Neural cell (in vitro differentiated cells): ENCODE results near the gene PGS1. TPM values are rescaled to one million over a fixed set of nuclear protein-coding genes. Genes with fewer than 3 reads are reported as not detected.

ENCODE experiments used
- H2AFZ ChIP-seq: fragments of 200-600, 300-800 bp; sonication (generic), shearing (Covaris generic); 2 replicates; pipeline ENCODE4 v1.6.0; 2014; ENCODE audit warnings: low read depth, mild to moderate bottlenecking, antibody characterized with exemption, low read length, moderate library complexity
- H3F3A ChIP-seq: fragments of 200-600 bp; shearing (Covaris generic); 2 replicates; pipeline ENCODE4 v1.6.1; 2016; ENCODE audit warnings: mild to moderate bottlenecking, moderate library complexity, mixed read lengths, antibody characterized with exemption, low read length; ENCODE audit not compliant: insufficient read depth, poor library complexity, severe bottlenecking
- H3K27ac ChIP-seq: fragments of 200-600, 300-800 bp; sonication (generic), shearing (Covaris generic); 2 replicates; pipeline ENCODE4 v1.5.1; 2014; ENCODE audit warnings: mild to moderate bottlenecking, low read length, moderate library complexity
- H3K27me3 ChIP-seq: fragments of 300-800, 200-600 bp; sonication (generic), shearing (Covaris generic); 2 replicates; pipeline ENCODE4 v1.6.0; 2014; ENCODE audit warnings: mild to moderate bottlenecking, low read depth, low read length, moderate library complexity; ENCODE audit not compliant: insufficient read depth
- H3K36me3 ChIP-seq: fragments of 300-800, 200-600 bp; sonication (generic), shearing (Covaris generic); 2 replicates; pipeline ENCODE4 v1.5.1; 2014; ENCODE audit warnings: mild to moderate bottlenecking, antibody characterized with exemption, low read length, moderate library complexity; ENCODE audit not compliant: insufficient read depth
- H3K4me2 ChIP-seq: fragments of 300-800, 200-600 bp; sonication (generic), shearing (Covaris generic); 2 replicates; pipeline ENCODE4 v1.6.0; 2014; ENCODE audit warnings: mild to moderate bottlenecking, low read length
- H3K4me3 ChIP-seq: fragments of 300-800, 200-600 bp; sonication (generic), shearing (Covaris generic); 2 replicates; pipeline ENCODE4 v1.5.1; 2014; ENCODE audit warnings: mild to moderate bottlenecking, low read length, moderate library complexity
- H3K79me2 ChIP-seq: fragments of 200-600 bp; shearing (Covaris generic); replicated peaks from 2 replicates; pipeline ENCODE4 v1.6.0; 2014; ENCODE audit warnings: mild to moderate bottlenecking, low read length, moderate library complexity; ENCODE audit not compliant: insufficient read depth
- H3K9ac ChIP-seq: fragments of 300-800, 200-600 bp; sonication (generic), shearing (Covaris generic); 2 replicates; pipeline ENCODE4 v1.6.1; 2016; ENCODE audit warnings: mild to moderate bottlenecking, low read length, mixed read lengths
- H3K9me2 ChIP-seq: fragments of 200-600 bp; shearing (Covaris generic); 2 replicates; pipeline ENCODE4 v1.6.1; 2016; ENCODE audit warnings: mild to moderate bottlenecking, low read length, mixed read lengths; ENCODE audit not compliant: insufficient read depth
- H3K9me3 ChIP-seq: fragments of 200-600, 300-800 bp; sonication (generic), shearing (Covaris generic); 2 replicates; pipeline ENCODE4 v1.6.1; 2016; ENCODE audit warnings: mild to moderate bottlenecking, mixed run types, low read length, moderate library complexity, mixed read lengths
- H4K20me1 ChIP-seq: fragments of 200-600 bp; shearing (Covaris generic); 2 replicates; pipeline ENCODE4 v1.6.1; 2016; ENCODE audit warnings: mild to moderate bottlenecking, mixed run types; ENCODE audit not compliant: insufficient read depth
- EP300 ChIP-seq: fragments of 450-650 bp; conservative IDR thresholded peaks from 2 replicates; pipeline ENCODE4 v1.6.1; 2014; ENCODE audit warnings: antibody characterized with exemption, mild to moderate bottlenecking, moderate library complexity; ENCODE audit not compliant: poor library complexity, severe bottlenecking
- EZH2 ChIP-seq: fragments of 200-600, 300-800 bp; shearing (Covaris generic), sonication (generic); IDR thresholded peaks from 2 replicates; pipeline ENCODE4 v1.6.1; 2014; ENCODE audit warnings: antibody characterized with exemption, low read length, borderline replicate concordance, mild to moderate bottlenecking; ENCODE audit not compliant: insufficient read depth, poor library complexity, severe bottlenecking
- MXI1 ChIP-seq: fragments of 450-650 bp; conservative IDR thresholded peaks from 2 replicates; pipeline ENCODE4 v1.6.1; 2014; ENCODE audit warnings: antibody characterized with exemption, mild to moderate bottlenecking; ENCODE audit not compliant: poor library complexity, severe bottlenecking
- POLR2AphosphoS5 ChIP-seq: IDR thresholded peaks from 2 replicates; pipeline ENCODE4 v1.6.1; 2012
- RAD21 ChIP-seq: fragments of 450-650 bp; conservative IDR thresholded peaks from 2 replicates; pipeline ENCODE4 v1.6.1; 2014; ENCODE audit warnings: antibody characterized with exemption, mild to moderate bottlenecking, moderate library complexity
- SMC3 ChIP-seq: fragments of 450-650 bp; conservative IDR thresholded peaks from 2 replicates; pipeline ENCODE4 v1.6.1; 2014; ENCODE audit warnings: antibody characterized with exemption, mild to moderate bottlenecking, moderate library complexity; ENCODE audit not compliant: poor library complexity
- TAF1 ChIP-seq: IDR thresholded peaks from 2 replicates; pipeline ENCODE4 v1.6.1; 2012; ENCODE audit warnings: low read depth
- polyA plus RNA-seq: library from polyadenylated mRNA; depleted of rRNA; stranded (reverse); fragments of >200 nt; gene quantifications from 2 replicates; pipeline ENCODE4 v1.2.3, GENCODE V29; 2014
- TF ChIP-seq, protein P1 (sequence below): IDR thresholded peaks from 2 replicates; pipeline ENCODE4 v1.6.1; 2012; ENCODE audit warnings: borderline replicate concordance
- TF ChIP-seq, protein P2 (sequence below): fragments of 450-650 bp; IDR thresholded peaks from 2 replicates; pipeline ENCODE4 v1.5.1; 2014; ENCODE audit warnings: antibody characterized with exemption, mild to moderate bottlenecking, moderate library complexity; ENCODE audit not compliant: poor library complexity, severe bottlenecking

The PGS1 gene
- polyA plus RNA-seq, 1 donor from 2014 or later, result 65.7 TPM

DNA sequence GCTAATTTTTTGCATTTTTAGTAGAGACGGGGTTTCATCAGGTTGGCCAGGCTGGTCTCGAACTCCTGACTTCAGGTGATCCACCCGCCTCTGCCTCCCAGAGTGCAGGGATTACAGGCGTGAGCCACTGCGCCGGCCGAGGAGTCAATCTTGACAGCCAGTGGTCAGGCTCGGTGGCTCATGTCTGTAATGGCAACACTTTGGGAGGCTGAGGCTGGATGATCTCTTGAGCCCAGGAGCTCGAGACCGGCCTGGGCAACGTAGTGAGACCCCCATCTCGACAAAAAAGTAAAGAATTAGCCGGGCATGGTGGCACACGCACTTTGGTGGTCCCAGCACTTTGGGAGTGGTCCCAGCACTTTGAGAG, 608 bp upstream of the PGS1 start:
- H3K27me3 ChIP-seq, result no peaks in the 10 kb centered on the region
- H3K9me2 ChIP-seq, result no peaks in the 10 kb centered on the region
- H3K36me3 ChIP-seq, result no peaks in the 10 kb centered on the region
- no peaks in the 10 kb centered on the region for H3K9me3 ChIP-seq
- peak overlapping the region; percentile 80 for H3K9ac ChIP-seq
- peaks cover 34% of the 10 kb centered on the region for H3K79me2 ChIP-seq
- no peak overlapping the region for H3K4me2 ChIP-seq
- H4K20me1 ChIP-seq, result no peaks in the 10 kb centered on the region
- no peaks in the 10 kb centered on the region for H3F3A ChIP-seq
- peak overlapping the region; percentile 90 for H3K4me3 ChIP-seq
- no peak for TF ChIP-seq EP300
- TF ChIP-seq MXI1, result no peak
- TF ChIP-seq EZH2, result no peak
- peak overlapping the region; percentile 79 for H2AFZ ChIP-seq
- H3K27ac ChIP-seq, result peak overlapping the region; percentile 18

DNA sequence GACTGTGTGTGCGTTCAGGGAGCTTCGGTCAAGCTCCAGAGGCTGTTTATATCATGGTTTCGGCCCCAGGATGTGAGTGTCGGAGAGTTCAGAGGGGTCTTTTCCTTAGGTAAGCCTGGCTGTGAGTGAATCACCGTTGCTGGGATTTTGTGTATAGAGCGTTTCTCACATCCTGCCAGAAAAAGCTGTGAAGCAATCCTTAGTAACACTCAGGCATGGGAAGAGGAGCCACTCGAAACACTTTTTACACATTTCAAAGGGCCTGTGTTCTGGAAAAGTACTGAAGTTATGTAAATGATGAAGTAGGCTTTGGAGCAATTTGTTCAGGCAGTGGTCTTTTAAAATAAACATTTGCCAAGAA, 662 bp downstream of the PGS1 start:
- peak overlapping the region; percentile 90 for H3K4me3 ChIP-seq
- peak overlapping the region; percentile 80 for H3K9ac ChIP-seq
- H3F3A ChIP-seq, result no peaks in the 10 kb centered on the region
- peak overlapping the region; percentile 79 for H2AFZ ChIP-seq
- H3K27me3 ChIP-seq, result no peaks in the 10 kb centered on the region
- no peaks in the 10 kb centered on the region for H4K20me1 ChIP-seq
- no peaks in the 10 kb centered on the region for H3K36me3 ChIP-seq
- H3K27ac ChIP-seq, result peak overlapping the region; percentile 18
- no peaks in the 10 kb centered on the region for H3K9me3 ChIP-seq
- H3K9me2 ChIP-seq, result no peaks in the 10 kb centered on the region
- H3K79me2 ChIP-seq, result peaks cover 46% of the 10 kb centered on the region
- TF ChIP-seq MXI1, result no peak
- no peak for TF ChIP-seq RAD21
- no peak for TF ChIP-seq EP300
- no peak for TF ChIP-seq EZH2
- TF ChIP-seq, protein P1, sequence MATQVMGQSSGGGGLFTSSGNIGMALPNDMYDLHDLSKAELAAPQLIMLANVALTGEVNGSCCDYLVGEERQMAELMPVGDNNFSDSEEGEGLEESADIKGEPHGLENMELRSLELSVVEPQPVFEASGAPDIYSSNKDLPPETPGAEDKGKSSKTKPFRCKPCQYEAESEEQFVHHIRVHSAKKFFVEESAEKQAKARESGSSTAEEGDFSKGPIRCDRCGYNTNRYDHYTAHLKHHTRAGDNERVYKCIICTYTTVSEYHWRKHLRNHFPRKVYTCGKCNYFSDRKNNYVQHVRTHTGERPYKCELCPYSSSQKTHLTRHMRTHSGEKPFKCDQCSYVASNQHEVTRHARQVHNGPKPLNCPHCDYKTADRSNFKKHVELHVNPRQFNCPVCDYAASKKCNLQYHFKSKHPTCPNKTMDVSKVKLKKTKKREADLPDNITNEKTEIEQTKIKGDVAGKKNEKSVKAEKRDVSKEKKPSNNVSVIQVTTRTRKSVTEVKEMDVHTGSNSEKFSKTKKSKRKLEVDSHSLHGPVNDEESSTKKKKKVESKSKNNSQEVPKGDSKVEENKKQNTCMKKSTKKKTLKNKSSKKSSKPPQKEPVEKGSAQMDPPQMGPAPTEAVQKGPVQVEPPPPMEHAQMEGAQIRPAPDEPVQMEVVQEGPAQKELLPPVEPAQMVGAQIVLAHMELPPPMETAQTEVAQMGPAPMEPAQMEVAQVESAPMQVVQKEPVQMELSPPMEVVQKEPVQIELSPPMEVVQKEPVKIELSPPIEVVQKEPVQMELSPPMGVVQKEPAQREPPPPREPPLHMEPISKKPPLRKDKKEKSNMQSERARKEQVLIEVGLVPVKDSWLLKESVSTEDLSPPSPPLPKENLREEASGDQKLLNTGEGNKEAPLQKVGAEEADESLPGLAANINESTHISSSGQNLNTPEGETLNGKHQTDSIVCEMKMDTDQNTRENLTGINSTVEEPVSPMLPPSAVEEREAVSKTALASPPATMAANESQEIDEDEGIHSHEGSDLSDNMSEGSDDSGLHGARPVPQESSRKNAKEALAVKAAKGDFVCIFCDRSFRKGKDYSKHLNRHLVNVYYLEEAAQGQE, result no peak
- no peak for TF ChIP-seq TAF1
- TF ChIP-seq POLR2AphosphoS5, result no peak
- TF ChIP-seq, protein P2, sequence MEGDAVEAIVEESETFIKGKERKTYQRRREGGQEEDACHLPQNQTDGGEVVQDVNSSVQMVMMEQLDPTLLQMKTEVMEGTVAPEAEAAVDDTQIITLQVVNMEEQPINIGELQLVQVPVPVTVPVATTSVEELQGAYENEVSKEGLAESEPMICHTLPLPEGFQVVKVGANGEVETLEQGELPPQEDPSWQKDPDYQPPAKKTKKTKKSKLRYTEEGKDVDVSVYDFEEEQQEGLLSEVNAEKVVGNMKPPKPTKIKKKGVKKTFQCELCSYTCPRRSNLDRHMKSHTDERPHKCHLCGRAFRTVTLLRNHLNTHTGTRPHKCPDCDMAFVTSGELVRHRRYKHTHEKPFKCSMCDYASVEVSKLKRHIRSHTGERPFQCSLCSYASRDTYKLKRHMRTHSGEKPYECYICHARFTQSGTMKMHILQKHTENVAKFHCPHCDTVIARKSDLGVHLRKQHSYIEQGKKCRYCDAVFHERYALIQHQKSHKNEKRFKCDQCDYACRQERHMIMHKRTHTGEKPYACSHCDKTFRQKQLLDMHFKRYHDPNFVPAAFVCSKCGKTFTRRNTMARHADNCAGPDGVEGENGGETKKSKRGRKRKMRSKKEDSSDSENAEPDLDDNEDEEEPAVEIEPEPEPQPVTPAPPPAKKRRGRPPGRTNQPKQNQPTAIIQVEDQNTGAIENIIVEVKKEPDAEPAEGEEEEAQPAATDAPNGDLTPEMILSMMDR, result no peak
- TF ChIP-seq SMC3, result no peak
- peak overlapping the region; percentile 72 for H3K4me2 ChIP-seq

DNA sequence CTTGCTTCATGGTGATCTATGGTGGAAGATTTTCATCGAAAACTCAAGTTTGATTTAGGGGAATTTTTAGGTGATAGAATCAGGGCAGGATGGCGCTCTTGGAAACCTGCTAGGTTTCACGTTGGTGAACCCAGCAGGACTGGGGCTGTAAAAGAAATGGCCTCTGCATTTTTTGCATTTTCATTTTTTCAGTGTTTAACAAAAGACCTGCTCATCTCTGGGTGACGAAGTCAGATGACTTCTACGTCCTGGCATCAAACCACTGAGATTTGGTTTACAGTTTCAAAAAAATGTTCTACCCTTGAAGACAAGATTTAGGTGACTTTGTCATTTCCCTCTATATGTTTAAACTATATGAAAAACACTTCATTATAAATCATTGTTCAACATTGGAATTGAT, 1.9 kb downstream of the PGS1 start:
- H3K9me3 ChIP-seq, result no peaks in the 10 kb centered on the region
- H3F3A ChIP-seq, result no peaks in the 10 kb centered on the region
- no peaks in the 10 kb centered on the region for H3K27me3 ChIP-seq
- H3K27ac ChIP-seq, result no peak overlapping the region
- no peak overlapping the region for H3K4me2 ChIP-seq
- no peaks in the 10 kb centered on the region for H3K9me2 ChIP-seq
- H3K79me2 ChIP-seq, result peaks cover 52% of the 10 kb centered on the region
- H3K36me3 ChIP-seq, result no peaks in the 10 kb centered on the region
- no peak overlapping the region for H3K9ac ChIP-seq
- TF ChIP-seq, protein P1, result no peak
- TF ChIP-seq EZH2, result no peak
- H3K4me3 ChIP-seq, result peak overlapping the region; percentile 3
- H4K20me1 ChIP-seq, result no peaks in the 10 kb centered on the region
- H2AFZ ChIP-seq, result no peak overlapping the region
